Measurements from ENCODE around the gene COL25A1. TPM values are rescaled to one million over a fixed set of nuclear protein-coding genes. Genes with fewer than 3 reads are reported as not detected.

COL25A1 gene
- total RNA-seq, 1 experiment from 2014 or later = not detected

DNA sequence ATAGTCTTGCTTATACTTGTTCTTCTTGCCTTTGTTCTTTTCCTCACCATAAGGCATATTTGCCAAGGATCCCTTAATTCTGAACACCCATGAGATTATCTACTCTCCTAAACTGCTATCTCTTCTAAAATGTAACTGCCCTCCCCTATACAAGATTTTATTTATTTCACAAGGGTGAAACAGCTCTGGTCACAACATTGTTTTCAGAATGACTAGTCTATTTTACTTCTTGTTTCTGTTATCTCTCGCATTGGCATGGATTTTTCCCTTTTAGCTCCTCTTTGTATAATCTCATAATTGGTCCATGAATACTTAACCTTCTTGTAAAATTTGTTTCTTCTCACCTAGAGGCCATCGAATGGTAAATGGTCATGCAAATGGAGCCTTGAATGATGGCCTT is 17.2 kb upstream of the COL25A1 start:
- Histone ChIP-seq H3K9me3 (ENCODE audit: control insufficient read depth in 1 of 2, insufficient read depth in 1 of 2, low read depth in 1 of 2, low read length in 2 of 2) (peaks cover 0 to 8% of the 10 kb centered on the region in 2 experiments; a peak in 1 of 4 replicates), H3K4me1 (ENCODE audit: control insufficient read depth in 1 of 2, insufficient read depth in 2 of 2, low read length in 2 of 2) (no peaks in the 10 kb centered on the region), H3K4me2 (ENCODE audit: low read length) (no peak overlapping the region), H3K9ac (ENCODE audit: low read length) (no peak overlapping the region), H3K36me3 (ENCODE audit: control insufficient read depth in 1 of 2, insufficient read depth in 2 of 2, low read length in 2 of 2) (no peaks in the 10 kb centered on the region), H4K20me1 (ENCODE audit: insufficient read depth) (no peaks in the 10 kb centered on the region), H3K4me3 (replicated peaks in 1 of 2; ENCODE audit: low read depth in 1 of 2, low read length in 2 of 2) (no peak overlapping the region), H3K79me2 (ENCODE audit: insufficient read depth, low read length) (no peaks in the 10 kb centered on the region), H3K27ac (ENCODE audit: low read depth, low read length) (no peak overlapping the region), H3K9me2 (ENCODE audit: insufficient read depth) (no peaks in the 10 kb centered on the region), H3K27me3 (ENCODE audit: insufficient read depth, low read length) (peaks cover 3% of the 10 kb centered on the region; the same call in 1 of the 2 replicates), H2AFZ (ENCODE audit: low read depth, low read length, poor library complexity, severe bottlenecking) (no peak overlapping the region)
- ChIA-PET CTCF (no interaction called here), POLR2A (no interaction called here), RAD21 (ENCODE audit: low non-redundant PET in 1 of 2, low total read pairs in 2 of 2, uncharacterized antibody in 2 of 2, unreplicated experiment in 2 of 2) (no interaction called here)
- DNase-seq (ENCODE audit: low read depth, low spot score) (no peak), ATAC-seq (no peak)
- TF ChIP-seq POLR2A (IDR thresholded peaks at IDR 0.05; ENCODE audit: borderline replicate concordance, extremely low read depth, insufficient read depth, insufficient read length) (no peak), RAD21 (IDR thresholded peaks at IDR 0.05; ENCODE audit: low read depth) (no peak), JUND (IDR thresholded peaks at IDR 0.05) (no peak)
- intact Hi-C loops (cut with micrococcal nuclease) = no loop called here
- BruUV-seq (replicated peaks) = no TSS peak

DNA sequence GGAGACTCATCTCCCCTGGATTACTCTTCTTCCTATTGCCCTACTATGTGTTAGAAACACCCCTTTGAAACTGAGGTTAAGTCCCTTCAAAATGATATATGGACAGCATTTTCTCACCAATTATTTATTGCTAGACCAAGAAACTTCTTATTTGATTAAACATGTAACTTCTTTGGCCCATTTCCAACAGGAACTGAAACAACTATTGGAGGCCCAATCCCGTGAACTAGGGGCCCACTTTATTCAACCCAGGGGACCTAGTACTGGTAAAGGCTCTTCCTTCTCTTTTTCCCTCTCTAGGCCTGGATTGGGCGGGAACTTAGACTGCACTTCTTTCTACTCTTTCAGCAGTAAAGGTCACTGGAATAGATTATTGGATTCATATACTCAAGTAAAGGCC is 16.7 kb upstream of the COL25A1 start:
- RAD21 ChIA-PET (ENCODE audit: low non-redundant PET in 1 of 2, low total read pairs in 2 of 2, uncharacterized antibody in 2 of 2, unreplicated experiment in 2 of 2) = no interaction called here
- no peaks in the 10 kb centered on the region for H3K36me3 ChIP-seq (ENCODE audit: control insufficient read depth in 1 of 2, insufficient read depth in 2 of 2, low read length in 2 of 2)
- H3K4me2 ChIP-seq (ENCODE audit: low read length) = no peak overlapping the region
- H2AFZ ChIP-seq (ENCODE audit: low read depth, low read length, poor library complexity, severe bottlenecking) = no peak overlapping the region
- ATAC-seq (no peak), DNase-seq (ENCODE audit: low read depth, low spot score) (no peak)
- CTCF ChIA-PET = no interaction called here
- H3K9ac ChIP-seq (ENCODE audit: low read length) = no peak overlapping the region
- intact Hi-C loops (cut with micrococcal nuclease) = no loop called here
- H3K79me2 ChIP-seq (ENCODE audit: insufficient read depth, low read length) = no peaks in the 10 kb centered on the region
- no peaks in the 10 kb centered on the region for H4K20me1 ChIP-seq (ENCODE audit: insufficient read depth)
- POLR2A ChIA-PET = no interaction called here
- peaks cover 5% of the 10 kb centered on the region; the same call in 1 of the 2 replicates for H3K27me3 ChIP-seq (ENCODE audit: insufficient read depth, low read length)
- peaks cover 0 to 8% of the 10 kb centered on the region in 2 experiments; a peak in 1 of 4 replicates for H3K9me3 ChIP-seq (ENCODE audit: control insufficient read depth in 1 of 2, insufficient read depth in 1 of 2, low read depth in 1 of 2, low read length in 2 of 2)
- no peak overlapping the region for H3K27ac ChIP-seq (ENCODE audit: low read depth, low read length)
- H3K9me2 ChIP-seq (ENCODE audit: insufficient read depth) = no peaks in the 10 kb centered on the region
- H3K4me1 ChIP-seq (ENCODE audit: control insufficient read depth in 1 of 2, insufficient read depth in 2 of 2, low read length in 2 of 2) = no peaks in the 10 kb centered on the region
- no peak overlapping the region for H3K4me3 ChIP-seq (replicated peaks in 1 of 2; ENCODE audit: low read depth in 1 of 2, low read length in 2 of 2)
- no TSS peak for BruUV-seq (replicated peaks)
- TF ChIP-seq ZNF274 (IDR thresholded peaks at IDR 0.05; ENCODE audit: low read depth, low read length) (no peak), CBX3 (IDR thresholded peaks at IDR 0.05; ENCODE audit: low read depth) (no peak), YY1 (IDR thresholded peaks at IDR 0.05; ENCODE audit: extremely low read depth, insufficient replicate concordance, low read depth, low read length) (no peak), POLR2AphosphoS5 (IDR thresholded peaks at IDR 0.05; ENCODE audit: low read depth, low read length) (no peak), ZFX (IDR thresholded peaks at IDR 0.05) (no peak), POLR2A (IDR thresholded peaks at IDR 0.05; ENCODE audit: borderline replicate concordance, extremely low read depth, insufficient read depth, insufficient read length) (no peak), EZH2phosphoT487 (IDR thresholded peaks at IDR 0.05; ENCODE audit: borderline replicate concordance) (no peak), JUND (IDR thresholded peaks at IDR 0.05) (no peak), EGR1 (IDR thresholded peaks at IDR 0.05; ENCODE audit: low read depth) (no peak), EZH2 (IDR thresholded peaks at IDR 0.05) (no peak), SRF (IDR thresholded peaks at IDR 0.05; ENCODE audit: low read depth) (no peak), RAD21 (IDR thresholded peaks at IDR 0.05; ENCODE audit: low read depth) (no peak), TCF7L2 (IDR thresholded peaks at IDR 0.05; ENCODE audit: borderline replicate concordance, extremely low read depth, insufficient read depth, insufficient read length) (no peak)
- TF ChIP-seq, protein P1, sequence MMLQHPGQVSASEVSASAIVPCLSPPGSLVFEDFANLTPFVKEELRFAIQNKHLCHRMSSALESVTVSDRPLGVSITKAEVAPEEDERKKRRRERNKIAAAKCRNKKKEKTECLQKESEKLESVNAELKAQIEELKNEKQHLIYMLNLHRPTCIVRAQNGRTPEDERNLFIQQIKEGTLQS (IDR thresholded peaks at IDR 0.05) = no peak
- TF ChIP-seq, protein P2, sequence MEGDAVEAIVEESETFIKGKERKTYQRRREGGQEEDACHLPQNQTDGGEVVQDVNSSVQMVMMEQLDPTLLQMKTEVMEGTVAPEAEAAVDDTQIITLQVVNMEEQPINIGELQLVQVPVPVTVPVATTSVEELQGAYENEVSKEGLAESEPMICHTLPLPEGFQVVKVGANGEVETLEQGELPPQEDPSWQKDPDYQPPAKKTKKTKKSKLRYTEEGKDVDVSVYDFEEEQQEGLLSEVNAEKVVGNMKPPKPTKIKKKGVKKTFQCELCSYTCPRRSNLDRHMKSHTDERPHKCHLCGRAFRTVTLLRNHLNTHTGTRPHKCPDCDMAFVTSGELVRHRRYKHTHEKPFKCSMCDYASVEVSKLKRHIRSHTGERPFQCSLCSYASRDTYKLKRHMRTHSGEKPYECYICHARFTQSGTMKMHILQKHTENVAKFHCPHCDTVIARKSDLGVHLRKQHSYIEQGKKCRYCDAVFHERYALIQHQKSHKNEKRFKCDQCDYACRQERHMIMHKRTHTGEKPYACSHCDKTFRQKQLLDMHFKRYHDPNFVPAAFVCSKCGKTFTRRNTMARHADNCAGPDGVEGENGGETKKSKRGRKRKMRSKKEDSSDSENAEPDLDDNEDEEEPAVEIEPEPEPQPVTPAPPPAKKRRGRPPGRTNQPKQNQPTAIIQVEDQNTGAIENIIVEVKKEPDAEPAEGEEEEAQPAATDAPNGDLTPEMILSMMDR (IDR thresholded peaks at IDR 0.05 in 2 of 3, conservative IDR thresholded peaks at IDR 0.05 in 1 of 3; ENCODE audit: borderline replicate concordance in 1 of 3, insufficient read depth in 1 of 3, low read depth in 2 of 3, low read length in 2 of 3) = no peak
- TF ChIP-seq, protein P3, sequence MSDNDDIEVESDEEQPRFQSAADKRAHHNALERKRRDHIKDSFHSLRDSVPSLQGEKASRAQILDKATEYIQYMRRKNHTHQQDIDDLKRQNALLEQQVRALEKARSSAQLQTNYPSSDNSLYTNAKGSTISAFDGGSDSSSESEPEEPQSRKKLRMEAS (IDR thresholded peaks at IDR 0.05) = no peak
